Measurements from ENCODE around the gene ZBTB21.

DNA sequence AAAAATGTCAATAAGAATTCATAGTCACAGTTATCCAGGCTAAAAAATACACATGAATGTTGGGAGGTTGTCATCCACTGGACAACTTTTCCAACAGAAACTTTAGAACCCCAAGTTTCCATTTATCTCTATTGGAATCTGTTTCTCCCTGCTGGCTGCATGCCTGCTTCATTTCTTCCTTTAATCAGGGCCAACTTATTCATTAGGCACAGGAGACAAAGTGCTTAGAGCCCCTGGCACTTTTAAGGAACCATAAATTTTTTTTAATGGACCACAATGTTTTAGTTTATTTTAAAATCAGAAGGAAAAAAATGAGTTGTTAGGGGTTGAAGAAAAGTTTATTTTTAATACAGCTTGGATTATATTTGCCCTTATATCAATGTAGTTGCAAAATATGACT, 29.6 kb downstream of the ZBTB21 start:
- TF ChIP-seq EZH2 (IDR thresholded peaks at IDR 0.05; ENCODE audit: insufficient read depth, poor library complexity, severe bottlenecking), result no peak
- no peak for TF ChIP-seq EZH2phosphoT487 (IDR thresholded peaks at IDR 0.05; ENCODE audit: insufficient read depth, low read depth)

Data from GM23248 (cell line).